GM21447 (cell line): ENCODE results near the gene PHF19.
A peak's percentile ranks its signal among the peaks of the same experiment; 100 is the strongest.

Source experiments
- ATAC-seq: cut with Tn5 transposase; IDR thresholded peaks from one replicate; pipeline ENCODE4 v1.9.1; 2021; ENCODE audit not compliant: unreplicated experiment

The PHF19 gene

DNA sequence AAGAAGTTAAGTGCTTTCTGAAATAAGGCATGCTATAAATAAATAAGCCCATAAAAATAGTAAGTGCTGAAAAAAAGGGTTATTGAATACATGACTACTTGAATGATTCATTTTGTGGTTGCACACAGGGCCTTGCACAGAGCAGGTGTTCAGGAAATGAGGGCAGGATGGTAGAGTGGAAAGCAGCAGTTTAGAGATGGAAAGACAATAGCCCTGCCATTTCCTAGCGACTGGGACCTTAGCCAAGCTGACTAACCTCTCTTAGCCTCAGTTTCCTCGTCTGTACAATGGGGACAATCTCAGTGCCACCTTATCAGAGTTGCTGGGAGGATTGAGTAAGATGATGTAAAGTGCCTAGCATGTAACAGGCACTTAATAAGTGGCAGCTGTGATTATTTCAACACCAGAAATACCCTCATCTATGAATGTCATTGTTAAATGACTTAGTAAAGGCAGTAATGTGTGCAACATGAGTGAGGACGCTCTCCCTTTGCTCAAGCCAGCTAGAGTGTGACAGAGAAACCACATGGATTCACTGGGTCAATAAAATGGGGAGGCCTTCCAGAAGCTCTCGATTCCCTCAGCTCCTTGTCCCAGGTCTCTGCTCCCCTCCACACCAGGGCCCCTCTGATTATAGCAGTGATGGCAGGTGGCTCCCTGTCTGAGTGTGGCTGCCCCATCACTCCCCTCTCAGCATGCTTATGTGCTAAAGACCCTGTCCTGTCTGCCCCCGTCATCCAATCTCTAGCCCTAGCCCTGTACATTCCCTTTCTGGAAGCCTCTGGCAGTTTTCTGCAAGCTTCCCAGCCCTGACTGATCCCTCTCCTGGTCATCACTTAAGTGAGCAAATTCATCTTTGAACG lies 16.0 kb upstream of the PHF19 start:
- peak; percentile 59 for ATAC-seq

DNA sequence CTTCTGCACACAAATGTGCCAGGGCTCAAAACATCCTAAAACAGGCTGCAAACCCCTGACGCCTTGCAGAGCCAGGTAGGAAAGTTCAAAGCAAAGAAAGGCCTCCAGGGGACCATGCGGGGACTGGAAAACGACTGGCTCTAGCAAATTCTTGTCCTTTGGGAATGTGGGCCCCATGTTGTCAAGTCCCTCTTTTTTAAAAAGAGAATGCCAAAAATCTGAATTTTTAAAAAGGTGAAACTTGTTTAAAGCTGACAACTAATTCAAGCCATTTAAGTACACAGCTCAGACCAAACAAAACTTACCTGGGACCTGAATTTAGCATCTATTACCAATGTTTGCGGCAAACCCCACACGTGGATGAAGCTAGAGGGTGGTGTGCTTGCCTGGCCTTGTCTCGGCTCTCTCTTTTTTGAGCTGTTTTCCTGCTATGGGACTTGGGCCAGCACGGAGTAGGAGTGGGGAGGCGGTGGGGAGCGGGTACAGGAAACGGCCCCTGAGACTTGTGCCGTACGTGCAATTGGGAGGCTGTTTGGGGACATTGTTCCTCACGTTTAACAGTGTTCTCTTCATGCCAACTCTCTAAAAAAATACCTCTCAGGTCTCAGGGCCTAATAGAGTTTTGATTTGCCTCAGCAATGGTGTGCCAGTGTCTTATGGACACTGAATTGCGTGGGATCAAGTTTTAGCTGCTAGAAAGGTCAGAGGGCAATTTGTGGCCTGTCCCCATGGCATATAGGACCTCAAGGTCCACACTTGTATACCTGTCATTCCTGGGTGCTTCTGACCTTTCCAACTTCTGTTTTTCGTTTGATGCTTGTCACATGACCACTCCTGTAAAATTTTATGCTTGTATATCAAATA lies 15.1 kb upstream of the PHF19 start:
- ATAC-seq: peak; percentile 30

DNA sequence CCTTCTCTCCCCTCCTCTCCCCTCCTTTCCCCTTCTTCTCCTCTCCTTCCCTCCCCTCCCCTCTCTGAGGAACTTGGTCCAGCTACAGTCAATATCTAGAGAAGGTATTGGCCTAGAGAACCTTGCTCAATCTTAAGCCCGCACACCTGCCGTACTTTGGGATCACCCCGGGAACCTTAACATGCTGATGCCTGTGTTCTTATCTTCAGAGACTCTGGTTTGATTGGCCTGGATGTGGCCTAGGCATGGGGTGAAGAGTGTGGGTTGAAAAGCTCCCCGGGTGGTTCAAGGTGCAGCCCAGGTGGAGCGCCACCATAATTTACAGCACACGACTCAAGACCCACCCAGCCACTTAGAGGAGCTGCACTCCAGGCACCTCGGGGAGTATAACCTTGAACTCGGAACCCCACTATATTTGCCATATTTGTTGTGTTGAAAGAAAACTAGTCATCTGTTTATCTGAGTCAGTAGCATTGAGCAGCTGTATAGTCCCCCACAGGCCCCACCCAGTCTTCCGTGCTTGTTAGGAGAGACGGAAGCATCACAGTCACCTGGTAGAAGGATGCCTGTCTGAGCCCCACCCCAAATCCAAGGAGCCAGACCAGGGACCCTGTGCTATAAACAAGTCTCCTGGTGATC lies 14.4 kb upstream of the PHF19 start:
- no peak for ATAC-seq

DNA sequence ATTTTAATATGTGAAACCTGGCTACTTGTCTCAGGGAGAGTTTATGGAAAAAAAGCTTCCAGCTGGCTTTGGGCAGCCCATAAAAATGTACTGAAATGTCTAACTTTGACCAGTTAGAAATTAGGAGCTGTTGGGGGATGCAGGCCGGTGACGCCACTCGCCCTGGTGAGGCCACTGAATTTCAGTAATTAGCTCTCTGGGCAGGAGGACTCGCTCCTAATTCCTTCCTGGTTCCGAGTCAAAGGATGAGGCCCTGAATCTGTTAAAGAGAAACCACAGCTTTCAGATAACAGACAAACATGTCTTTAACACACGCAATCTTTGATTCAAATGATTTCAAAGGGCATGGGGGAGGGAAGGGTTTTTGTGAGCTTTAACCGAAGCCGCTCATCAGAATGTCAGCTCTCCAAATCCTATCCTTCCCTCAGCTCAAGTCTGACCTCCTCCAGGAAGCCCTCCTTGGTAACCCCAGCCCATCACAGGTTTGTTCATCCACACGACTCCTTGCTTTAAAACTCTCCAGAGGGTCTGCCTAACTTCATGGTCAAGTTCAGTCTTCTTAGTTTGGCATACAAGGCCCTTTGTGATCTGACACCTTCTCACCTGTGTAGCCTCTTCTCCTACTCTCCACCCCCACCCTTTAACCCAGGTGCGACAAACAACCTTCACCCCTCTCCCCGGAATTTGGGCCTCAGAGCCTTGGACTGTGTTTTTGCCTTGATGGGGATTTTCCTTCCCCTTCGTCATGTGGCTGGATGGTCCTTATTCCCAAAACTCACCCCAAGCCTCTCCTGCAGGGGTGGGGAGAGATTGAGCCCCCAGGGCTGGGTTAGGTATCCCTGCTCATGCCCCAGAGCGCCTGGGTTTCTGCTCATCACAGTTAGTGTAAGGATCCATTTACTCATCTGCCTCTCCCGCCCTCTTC lies 13.6 kb upstream of the PHF19 start:
- no peak for ATAC-seq

DNA sequence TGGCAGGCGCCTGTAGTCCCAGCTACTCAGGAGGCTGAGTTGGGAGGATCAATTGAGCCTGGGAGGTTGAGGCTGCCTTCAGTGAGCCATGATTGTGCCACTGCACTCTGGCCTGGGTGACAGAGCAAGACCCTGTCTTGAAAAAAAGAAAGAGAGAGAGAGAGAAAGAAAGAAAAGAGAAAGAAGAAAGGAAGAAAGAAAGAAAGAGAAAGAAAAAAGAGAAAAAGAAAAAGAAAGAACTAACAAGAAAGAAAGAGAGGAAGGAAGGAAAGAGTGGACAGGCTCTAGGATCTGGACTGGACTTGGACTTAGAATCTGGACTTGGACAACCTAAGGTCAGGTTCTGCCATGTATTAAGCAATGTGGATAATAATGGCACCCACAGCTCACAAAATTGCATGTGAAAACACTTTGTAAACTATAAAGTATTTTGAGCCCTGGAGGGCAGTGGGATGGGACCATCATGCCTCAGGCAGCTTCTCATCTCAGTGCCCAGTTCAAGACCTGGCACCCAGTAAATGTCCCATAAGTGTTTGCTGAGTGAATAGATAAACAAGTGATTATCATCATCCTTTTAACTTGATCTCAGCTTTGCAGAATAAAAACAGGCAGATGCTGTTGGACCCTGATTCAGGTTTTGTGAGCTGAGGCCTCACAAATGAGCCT lies 12.8 kb upstream of the PHF19 start:
- ATAC-seq: no peak

DNA sequence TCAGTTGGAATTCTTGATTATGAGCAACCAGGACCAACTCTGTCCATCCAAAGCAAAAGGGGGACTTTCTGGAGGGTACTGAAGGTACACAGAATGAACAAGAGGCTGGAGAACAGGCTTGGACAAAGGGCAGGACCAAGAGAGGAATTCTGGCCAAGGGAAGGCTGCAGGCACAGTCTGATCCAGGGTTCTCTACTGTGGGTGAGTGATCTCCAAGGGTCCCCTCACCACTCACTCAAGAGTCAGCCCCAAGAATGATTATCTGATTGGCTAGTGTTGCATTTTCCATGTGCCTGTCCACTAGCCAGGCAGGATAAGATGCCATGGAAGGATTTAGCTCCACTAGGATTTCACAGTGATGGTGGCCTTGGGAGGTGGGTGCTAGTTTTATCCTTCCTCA lies 11.6 kb upstream of the PHF19 start:
- ATAC-seq: no peak

DNA sequence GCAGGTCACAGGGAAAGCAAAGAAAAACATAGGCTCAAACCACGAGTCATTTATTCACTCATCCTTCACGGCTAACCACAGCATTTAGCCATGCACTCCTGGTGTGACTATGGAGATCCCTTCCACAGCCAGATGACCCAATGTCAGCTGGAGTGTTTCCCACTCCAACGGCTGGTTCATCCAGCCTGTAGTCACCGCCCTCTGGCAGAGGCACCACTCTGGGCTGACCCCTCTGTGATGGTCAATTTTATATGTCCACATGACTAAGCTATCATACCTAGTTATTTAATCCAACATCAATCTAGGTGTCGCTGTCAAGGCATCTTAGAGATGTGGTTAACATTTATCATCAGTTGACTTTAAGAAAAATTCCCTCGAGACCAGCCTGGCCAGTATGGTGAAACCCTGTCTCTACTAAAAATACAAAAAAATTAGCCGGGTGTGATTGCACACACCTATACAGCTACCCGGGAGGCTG lies 9.5 kb upstream of the PHF19 start:
- ATAC-seq: no peak

DNA sequence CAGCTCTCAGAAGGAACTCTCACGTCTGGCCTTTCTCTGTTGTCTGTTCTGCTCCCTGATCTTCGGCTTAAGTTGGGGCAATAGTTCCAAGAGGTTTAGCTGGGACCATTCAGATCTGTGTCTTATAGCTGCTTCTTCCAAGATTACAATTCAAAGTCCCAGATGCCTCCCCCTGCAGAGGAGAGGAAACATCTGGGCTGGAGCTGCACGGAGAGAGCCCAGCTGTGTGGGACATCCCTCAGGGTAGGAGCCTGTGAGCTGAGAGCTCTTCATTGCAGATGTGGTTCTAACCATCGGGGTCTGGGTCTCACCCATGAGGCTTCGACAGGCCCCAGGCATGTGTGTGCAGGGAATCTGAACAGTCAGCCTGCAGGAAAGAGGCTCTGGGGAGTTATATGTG lies 9.0 kb upstream of the PHF19 start:
- no peak for ATAC-seq

DNA sequence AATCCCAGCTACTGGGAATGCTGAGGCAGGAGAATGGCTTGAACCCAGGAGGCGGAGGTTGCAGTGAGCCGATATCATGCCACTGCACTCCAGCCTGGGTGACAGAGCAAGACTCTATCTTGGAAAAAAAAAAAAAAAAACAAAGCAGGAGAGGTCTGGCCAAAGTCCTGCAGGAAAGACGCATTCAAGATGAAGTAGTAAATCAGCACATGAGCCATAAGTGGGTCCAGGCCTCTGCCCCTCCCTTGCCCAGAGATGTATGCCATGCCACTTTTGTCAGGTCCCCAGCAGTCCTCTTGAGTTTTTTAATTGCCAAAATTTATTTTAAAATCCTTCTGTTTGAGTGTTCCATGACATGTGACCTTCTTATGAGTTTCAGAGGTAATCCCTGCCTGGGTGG lies 8.5 kb upstream of the PHF19 start:
- no peak for ATAC-seq

DNA sequence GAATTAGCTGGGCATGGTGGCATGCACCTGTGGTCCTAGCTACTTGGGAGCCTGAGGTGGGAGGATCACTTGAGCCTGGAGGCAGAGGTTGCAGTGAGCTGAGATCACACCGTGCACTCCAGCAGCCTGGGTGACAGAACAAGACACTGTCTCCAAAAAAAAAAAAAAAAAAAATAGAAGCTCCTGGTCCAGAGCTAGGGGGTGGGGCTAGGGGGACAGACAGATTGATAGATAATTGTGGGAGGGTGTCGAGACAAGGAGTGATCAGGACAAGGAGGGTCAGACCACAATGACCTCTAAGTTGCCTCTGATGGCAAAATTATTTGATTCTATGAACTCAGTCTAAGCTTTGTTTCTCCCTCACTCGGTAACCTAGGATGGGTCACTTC lies 6.6 kb upstream of the PHF19 start:
- ATAC-seq: no peak

DNA sequence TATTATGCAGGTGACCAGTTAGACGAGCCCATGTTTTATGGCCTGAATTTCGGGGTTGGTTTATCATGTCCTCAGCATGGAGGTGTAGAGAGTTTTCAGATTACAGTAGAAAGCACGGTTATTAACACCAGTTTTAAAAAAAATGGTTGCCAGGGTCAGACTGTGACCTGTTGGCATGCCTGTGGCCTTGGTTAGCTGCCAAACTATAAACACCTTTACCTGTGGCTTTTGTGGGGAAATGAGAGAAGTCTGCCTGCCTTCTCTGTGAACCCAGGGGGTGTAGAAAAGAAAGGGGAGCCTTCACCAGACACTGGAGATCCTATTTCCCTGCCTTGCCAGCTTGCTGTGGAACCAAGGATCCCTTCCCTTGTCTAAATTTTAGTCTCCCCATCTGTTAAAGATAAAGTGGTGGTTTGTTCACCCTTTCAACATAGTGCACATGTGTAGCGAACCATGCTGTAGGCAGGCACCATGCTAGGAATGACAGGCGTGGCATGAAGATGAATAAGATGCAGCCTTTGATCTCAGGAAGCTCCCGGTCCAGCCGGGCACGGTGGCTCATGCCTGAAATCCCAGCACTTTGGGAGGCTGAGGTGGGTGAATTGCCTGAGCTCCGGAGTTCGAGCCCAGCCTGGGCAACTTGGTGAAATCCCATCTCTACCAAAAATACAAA lies 6.1 kb upstream of the PHF19 start:
- no peak for ATAC-seq

DNA sequence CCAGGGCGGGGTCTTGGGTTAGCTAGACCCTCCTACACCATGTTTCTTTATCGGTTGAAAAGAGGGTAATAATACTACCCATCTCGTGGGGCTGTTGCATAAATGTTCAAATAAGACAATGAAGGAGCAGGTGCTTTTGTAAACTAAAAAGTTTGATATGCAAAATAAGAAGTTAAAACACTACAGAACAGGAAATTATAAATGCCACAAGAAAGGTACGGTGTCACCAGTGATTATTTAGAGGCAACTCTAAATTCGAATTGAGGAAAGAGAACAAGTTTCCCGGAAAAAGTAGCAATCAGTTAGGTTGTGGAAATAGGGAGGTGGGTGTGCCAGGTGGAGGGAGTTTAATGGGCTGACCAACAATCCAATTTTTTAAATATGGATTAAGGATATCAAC lies 2.5 kb upstream of the PHF19 start:
- no peak for ATAC-seq

DNA sequence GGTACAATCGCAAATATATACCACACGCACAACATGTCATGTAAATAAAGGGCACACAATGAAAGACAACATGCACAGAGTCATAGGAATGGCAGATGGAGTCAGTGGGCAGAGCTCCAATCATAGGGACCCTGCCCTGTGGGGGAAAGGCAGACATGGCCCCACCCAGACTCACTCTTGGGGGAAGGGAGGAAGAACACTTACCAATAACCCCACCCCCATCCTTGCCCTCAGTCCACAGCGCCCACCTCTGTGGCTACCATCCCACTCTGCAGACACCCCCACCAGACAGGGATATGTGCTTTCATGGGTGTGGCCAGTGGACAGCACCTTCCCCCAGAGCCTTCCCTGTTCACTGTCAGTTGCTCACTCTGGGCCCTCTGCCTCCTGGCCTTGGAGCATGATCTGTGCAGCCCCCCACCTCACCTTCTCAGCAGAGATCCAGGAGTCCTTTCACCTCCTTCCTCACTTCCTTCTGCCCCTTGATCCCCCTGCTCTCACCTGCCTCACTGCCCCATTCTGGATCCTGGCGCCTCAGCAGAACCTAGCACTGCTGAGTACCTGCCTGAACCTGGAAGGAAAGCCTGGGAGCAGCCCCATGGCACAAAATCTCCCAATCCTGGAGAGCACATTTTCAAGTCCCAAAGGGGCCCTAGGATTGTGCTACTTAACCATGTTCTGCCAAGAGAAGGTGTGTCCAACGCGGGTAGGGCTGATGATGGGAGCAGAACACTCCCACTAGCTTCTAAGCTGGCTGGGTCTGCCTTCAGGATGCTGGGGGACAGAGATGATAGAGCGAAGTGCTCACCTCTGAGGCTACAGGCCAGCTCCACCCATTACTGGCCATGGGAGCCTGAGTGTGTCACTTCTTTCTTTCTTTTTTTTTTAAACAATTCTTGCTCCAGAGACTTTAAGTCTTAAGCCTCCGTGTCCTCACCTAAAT lies 1.5 kb upstream of the PHF19 start:
- no peak for ATAC-seq

DNA sequence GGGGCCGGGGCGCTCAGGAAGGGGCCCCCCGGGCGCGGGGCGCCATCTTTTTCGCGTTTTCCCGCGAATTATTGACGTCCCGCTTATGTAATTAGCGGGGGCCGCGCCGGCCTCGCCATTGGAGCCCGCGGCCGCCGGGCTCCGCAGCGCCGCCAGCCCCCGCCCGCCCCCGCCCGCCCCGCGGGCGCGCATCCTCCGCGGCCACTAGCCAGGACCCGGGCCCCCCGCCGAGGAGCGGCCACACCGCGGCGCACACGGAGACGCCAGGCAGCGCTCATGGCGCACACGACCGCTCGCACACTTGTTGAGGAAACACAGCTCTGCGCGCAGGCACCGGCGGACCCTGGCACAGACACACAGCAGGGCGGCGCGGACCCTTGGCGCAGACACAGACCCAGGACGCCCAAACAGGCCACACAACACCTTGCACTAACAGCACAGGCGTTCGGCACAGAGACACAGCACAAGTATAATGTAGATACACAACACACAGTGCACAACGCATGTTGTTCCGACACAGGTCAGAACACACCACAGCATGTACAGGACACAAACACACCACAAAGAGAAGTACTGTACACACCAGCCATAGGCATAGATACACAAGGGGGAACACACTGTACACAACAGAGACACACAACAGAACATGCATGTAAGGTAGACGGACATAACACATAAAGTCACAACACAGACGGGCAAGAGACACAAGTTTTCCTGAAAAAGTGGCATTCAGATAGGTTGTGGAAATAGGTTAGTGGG lies 467 bp upstream of the PHF19 start:
- ATAC-seq: peak; percentile 26

DNA sequence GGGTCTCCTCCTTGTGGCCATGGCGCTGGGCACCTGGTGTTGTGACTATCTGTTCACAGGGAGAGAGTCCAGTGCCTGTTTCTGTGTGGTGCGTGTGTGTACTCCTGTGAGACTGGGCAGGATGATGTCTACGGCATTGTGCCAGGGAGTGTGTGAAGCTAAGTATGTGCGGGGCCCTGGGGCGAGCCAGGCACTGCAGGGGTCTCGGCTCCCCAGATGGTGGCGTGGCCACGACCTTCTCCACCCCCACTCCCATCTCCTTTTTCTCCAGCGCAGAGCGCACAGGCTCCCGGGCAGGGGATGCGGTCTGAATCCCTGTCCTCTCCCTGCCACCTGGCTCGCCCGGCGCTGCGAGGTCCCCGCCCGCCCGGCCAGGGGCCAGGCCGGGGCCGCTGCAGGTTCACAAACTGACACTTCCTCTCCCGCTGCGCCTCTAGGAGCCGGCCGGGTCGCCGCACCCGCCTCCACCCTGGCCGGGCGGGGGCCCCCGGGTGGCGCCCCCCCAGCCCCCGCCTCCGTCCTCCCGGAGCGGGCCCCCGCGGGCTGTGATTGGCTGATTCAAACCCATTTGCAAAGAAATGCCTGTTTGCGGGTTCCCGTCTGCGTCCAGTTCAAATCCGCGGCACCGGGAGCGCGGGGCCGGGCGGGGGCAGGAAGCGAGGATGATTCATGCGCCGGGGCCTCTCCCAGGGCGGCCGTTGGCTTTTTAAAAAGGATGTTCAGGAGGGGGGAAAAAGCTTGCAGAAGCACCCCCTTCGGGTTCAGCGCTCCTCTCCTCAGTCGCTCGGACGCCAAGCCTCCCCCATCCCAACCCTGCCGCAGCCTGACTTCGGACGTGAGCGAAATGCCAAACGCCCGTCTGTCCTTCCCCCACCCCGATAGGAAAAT lies 790 bp downstream of the PHF19 start:
- peak; percentile 59 for ATAC-seq

DNA sequence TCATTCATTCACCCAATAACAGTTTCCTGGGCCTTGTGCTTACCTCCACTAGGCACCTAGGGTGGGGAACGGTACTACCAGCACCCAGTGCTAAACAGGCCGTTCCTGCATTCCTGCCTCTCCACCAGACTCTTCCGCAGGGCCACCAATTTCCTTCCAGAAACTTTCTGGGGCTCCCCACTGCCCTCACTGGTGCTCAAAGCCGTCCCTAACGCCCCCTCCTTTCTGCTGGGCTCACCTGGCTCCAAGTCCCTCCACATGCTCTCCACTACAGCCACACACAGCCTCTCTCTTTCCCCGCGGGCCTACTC lies 1.4 kb downstream of the PHF19 start:
- ATAC-seq: no peak

DNA sequence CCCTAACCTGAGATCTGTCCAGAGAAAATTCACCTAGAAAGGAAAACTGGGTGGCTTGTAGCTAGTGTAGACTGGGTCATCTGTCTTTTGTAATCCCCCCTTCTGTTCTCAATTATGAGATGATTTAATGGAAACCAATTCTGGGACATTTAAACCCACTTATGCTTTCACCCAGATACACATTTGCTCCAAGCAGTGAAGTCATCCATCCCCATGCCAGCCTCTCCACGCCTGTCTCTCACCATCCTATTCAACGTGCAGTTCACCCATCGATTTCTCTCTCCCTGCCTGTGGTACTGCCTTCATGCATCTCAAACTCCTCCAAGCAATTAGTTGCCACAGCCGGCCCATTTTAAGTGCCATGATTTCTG lies 1.8 kb downstream of the PHF19 start:
- no peak for ATAC-seq
